ENCODE measurements around the gene B2M.

Gene B2M

DNA sequence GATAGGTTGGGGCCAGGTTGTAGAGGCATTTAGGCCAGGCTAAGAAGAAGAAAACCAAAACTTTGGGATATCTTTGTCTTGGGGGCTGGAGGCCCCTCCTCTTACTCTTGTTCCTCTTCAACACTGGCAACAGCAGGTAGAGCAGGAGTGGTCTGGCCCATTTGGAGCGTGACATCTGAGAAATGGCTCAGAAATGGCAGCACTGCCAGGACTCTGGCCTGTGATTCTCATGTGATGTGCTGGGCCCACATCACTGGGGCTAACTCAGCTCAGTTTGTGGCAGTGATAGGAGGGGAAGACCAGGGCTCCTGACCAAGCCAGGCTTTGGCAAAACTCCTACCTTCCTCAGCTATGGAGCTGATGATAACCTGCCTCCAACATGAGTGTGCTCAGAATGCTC lies 18.7 kb upstream of the B2M start:
- no peaks in the 10 kb centered on the region for H3K36me3 ChIP-seq (ENCODE audit: control insufficient read depth, low read length)
- no peaks in the 10 kb centered on the region for H3K27me3 ChIP-seq (ENCODE audit: control insufficient read depth, low read length)
- H3K4me1 ChIP-seq (ENCODE audit: control insufficient read depth, low read length), result peaks cover 8% of the 10 kb centered on the region; the same call in 1 of the 2 replicates
- H3K4me3 ChIP-seq (ENCODE audit: low read length), result no peak overlapping the region
- TF ChIP-seq, protein P1, sequence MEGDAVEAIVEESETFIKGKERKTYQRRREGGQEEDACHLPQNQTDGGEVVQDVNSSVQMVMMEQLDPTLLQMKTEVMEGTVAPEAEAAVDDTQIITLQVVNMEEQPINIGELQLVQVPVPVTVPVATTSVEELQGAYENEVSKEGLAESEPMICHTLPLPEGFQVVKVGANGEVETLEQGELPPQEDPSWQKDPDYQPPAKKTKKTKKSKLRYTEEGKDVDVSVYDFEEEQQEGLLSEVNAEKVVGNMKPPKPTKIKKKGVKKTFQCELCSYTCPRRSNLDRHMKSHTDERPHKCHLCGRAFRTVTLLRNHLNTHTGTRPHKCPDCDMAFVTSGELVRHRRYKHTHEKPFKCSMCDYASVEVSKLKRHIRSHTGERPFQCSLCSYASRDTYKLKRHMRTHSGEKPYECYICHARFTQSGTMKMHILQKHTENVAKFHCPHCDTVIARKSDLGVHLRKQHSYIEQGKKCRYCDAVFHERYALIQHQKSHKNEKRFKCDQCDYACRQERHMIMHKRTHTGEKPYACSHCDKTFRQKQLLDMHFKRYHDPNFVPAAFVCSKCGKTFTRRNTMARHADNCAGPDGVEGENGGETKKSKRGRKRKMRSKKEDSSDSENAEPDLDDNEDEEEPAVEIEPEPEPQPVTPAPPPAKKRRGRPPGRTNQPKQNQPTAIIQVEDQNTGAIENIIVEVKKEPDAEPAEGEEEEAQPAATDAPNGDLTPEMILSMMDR (IDR thresholded peaks at IDR 0.05; ENCODE audit: low read depth, low read length, poor library complexity, severe bottlenecking), result no peak
- TF ChIP-seq EZH2phosphoT487 (IDR thresholded peaks at IDR 0.05; ENCODE audit: borderline replicate concordance, low read length), result no peak
- no peaks in the 10 kb centered on the region for H3K79me2 ChIP-seq (ENCODE audit: control insufficient read depth, low read length)
- H3K27ac ChIP-seq (ENCODE audit: low read depth, low read length), result no peak overlapping the region
- no peak overlapping the region for H3K4me2 ChIP-seq (ENCODE audit: low read length)
- no peaks in the 10 kb centered on the region for H3K9me3 ChIP-seq (ENCODE audit: control insufficient read depth, insufficient read depth, low read length)
- no peaks in the 10 kb centered on the region for H3K9me2 ChIP-seq (replicated peaks; ENCODE audit: control insufficient read depth, low read length)
- H4K20me1 ChIP-seq (ENCODE audit: control insufficient read depth, insufficient read depth, low read depth, low read length), result no peaks in the 10 kb centered on the region
- H3F3A ChIP-seq (ENCODE audit: control insufficient read depth, insufficient read depth), result no peaks in the 10 kb centered on the region

DNA sequence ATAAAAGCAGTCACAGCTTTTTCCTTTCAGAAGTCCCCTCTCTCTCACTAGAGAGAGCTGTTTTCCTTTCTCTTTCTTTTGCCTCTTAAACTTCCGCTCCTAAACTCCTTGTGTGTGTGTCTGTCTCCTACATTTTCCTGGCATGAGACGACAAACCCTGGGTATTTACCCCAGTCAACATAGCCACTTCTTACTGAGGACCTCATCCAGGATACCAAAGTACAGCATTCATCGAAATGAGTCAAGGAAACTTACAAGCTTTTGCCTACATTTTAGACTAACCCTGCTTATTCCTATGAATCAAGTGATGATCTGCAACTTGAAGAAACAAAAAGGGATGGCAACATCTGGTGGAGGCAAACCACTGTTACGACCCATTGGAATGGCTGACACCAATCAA lies 16.9 kb upstream of the B2M start:
- Histone ChIP-seq H3K4me3 (ENCODE audit: low read length) (no peak overlapping the region), H3K9me2 (replicated peaks; ENCODE audit: control insufficient read depth, low read length) (no peaks in the 10 kb centered on the region), H4K20me1 (ENCODE audit: control insufficient read depth, insufficient read depth, low read depth, low read length) (no peaks in the 10 kb centered on the region), H3K27me3 (ENCODE audit: control insufficient read depth, low read length) (no peaks in the 10 kb centered on the region), H3F3A (ENCODE audit: control insufficient read depth, insufficient read depth) (no peaks in the 10 kb centered on the region), H3K9me3 (ENCODE audit: control insufficient read depth, insufficient read depth, low read length) (no peaks in the 10 kb centered on the region), H3K27ac (ENCODE audit: low read depth, low read length) (no peak overlapping the region), H3K4me1 (ENCODE audit: control insufficient read depth, low read length) (peaks cover 8% of the 10 kb centered on the region; the same call in 1 of the 2 replicates), H3K36me3 (ENCODE audit: control insufficient read depth, low read length) (no peaks in the 10 kb centered on the region), H3K79me2 (ENCODE audit: control insufficient read depth, low read length) (no peaks in the 10 kb centered on the region), H3K4me2 (ENCODE audit: low read length) (no peak overlapping the region)
- TF ChIP-seq EZH2phosphoT487 (IDR thresholded peaks at IDR 0.05; ENCODE audit: borderline replicate concordance, low read length), result no peak
- TF ChIP-seq, protein P1 (IDR thresholded peaks at IDR 0.05; ENCODE audit: low read depth, low read length, poor library complexity, severe bottlenecking), result no peak

DNA sequence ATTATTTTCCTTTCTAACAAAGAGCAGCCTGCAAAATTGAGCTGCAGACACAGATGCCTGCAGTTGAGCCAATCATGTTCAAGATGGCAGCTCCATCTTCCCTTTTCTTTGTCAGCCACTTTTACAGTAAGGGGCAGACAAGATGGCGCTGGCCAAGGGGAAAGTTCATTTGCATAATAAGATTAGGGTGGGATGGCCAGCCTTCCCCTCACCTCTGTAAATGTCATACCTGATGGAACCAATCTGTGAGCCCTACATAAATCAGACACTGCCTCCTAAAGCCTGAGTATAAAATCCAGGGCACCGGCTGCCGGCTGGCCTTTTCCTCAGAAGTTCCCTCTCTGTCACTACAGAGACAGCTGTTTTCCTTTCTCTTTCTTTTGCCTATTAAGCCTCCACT lies 16.0 kb upstream of the B2M start:
- H3K9me3 ChIP-seq (ENCODE audit: control insufficient read depth, insufficient read depth, low read length), result no peaks in the 10 kb centered on the region
- H3K27me3 ChIP-seq (ENCODE audit: control insufficient read depth, low read length), result no peaks in the 10 kb centered on the region
- H3K36me3 ChIP-seq (ENCODE audit: control insufficient read depth, low read length), result no peaks in the 10 kb centered on the region
- H3K27ac ChIP-seq (ENCODE audit: low read depth, low read length), result no peak overlapping the region
- H3K4me3 ChIP-seq (ENCODE audit: low read length), result no peak overlapping the region
- H3K79me2 ChIP-seq (ENCODE audit: control insufficient read depth, low read length), result no peaks in the 10 kb centered on the region
- no peaks in the 10 kb centered on the region for H4K20me1 ChIP-seq (ENCODE audit: control insufficient read depth, insufficient read depth, low read depth, low read length)
- no peak overlapping the region for H3K4me2 ChIP-seq (ENCODE audit: low read length)
- H3K9me2 ChIP-seq (replicated peaks; ENCODE audit: control insufficient read depth, low read length), result no peaks in the 10 kb centered on the region
- no peaks in the 10 kb centered on the region for H3F3A ChIP-seq (ENCODE audit: control insufficient read depth, insufficient read depth)
- TF ChIP-seq, protein P1 (IDR thresholded peaks at IDR 0.05; ENCODE audit: low read depth, low read length, poor library complexity, severe bottlenecking), result no peak
- TF ChIP-seq EZH2phosphoT487 (IDR thresholded peaks at IDR 0.05; ENCODE audit: borderline replicate concordance, low read length), result no peak
- H3K4me1 ChIP-seq (ENCODE audit: control insufficient read depth, low read length), result peaks cover 8% of the 10 kb centered on the region; the same call in 1 of the 2 replicates

Data from DOHH2 (cell line).